ENCODE measurements around the gene PAPLN.

PAPLN gene

GRCh38 chr14:73211251-73212040 lies 25.9 kb upstream of the PAPLN start:
- Histone ChIP-seq H3K4me3 (ENCODE audit: low read length) (no peak overlapping the region), H3K4me1 (ENCODE audit: control insufficient read depth, insufficient read depth, low read length) (peaks cover 19% of the 10 kb centered on the region), H3K27me3 (replicated peaks; ENCODE audit: control insufficient read depth, insufficient read depth, low read length) (no peaks in the 10 kb centered on the region), H3K9me3 (ENCODE audit: control insufficient read depth, low read length) (no peaks in the 10 kb centered on the region), H3K9ac (ENCODE audit: low read length) (no peak overlapping the region), H3K36me3 (ENCODE audit: control insufficient read depth, insufficient read depth, low read length, severe bottlenecking) (peaks cover 55% of the 10 kb centered on the region)
- DNase-seq (ENCODE audit: low read depth), result no peak

DNA sequence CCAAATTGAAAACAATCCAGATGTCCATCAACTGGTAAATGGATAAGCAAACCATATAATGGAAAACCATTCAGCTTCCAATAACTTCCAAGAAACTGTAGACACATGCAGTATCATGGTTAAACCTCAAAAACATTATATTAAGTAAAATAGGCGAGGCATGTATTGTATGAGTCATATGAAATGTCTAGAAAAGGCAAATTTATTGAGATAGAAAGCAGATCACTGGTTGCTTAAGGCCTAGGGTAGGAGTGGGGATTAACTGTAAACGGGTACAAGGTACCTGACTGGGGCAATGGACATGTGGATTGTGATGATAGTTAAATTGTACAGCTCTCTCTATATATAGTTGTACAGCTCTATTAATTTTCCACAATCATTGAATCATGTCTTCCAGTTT lies 21.3 kb upstream of the PAPLN start:
- H3K9ac ChIP-seq (ENCODE audit: low read length), result no peak overlapping the region
- peaks cover 63% of the 10 kb centered on the region for H3K36me3 ChIP-seq (ENCODE audit: control insufficient read depth, insufficient read depth, low read length, severe bottlenecking)
- H3K4me3 ChIP-seq (ENCODE audit: low read length), result no peak overlapping the region
- no peaks in the 10 kb centered on the region for H3K9me3 ChIP-seq (ENCODE audit: control insufficient read depth, low read length)
- no peak for DNase-seq (ENCODE audit: low read depth)
- H3K4me1 ChIP-seq (ENCODE audit: control insufficient read depth, insufficient read depth, low read length), result peaks cover 4% of the 10 kb centered on the region
- H3K27me3 ChIP-seq (replicated peaks; ENCODE audit: control insufficient read depth, insufficient read depth, low read length), result no peaks in the 10 kb centered on the region

DNA sequence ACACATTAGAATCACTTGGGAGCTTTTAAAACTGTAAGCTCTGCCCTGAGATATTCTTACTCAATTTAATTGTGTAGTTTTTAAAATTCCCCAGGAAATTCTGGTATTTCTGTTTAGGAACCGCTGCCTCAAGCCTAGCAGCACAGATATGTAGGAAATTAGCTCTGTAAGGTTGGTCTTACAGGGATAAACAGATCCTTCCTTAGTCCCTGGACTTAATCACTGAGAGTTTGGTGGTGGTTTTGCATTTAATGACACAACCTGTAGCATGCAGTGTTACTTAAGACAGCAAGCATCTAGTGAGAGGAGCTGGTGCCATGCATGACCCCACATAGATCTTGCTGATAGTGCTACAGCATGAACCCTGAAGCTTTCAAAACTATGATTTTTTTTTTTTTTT lies 19.9 kb upstream of the PAPLN start:
- Histone ChIP-seq H3K4me3 (ENCODE audit: low read length) (no peak overlapping the region), H3K9me3 (ENCODE audit: control insufficient read depth, low read length) (no peaks in the 10 kb centered on the region), H3K27me3 (replicated peaks; ENCODE audit: control insufficient read depth, insufficient read depth, low read length) (no peaks in the 10 kb centered on the region), H3K36me3 (ENCODE audit: control insufficient read depth, insufficient read depth, low read length, severe bottlenecking) (peaks cover 61% of the 10 kb centered on the region), H3K4me1 (ENCODE audit: control insufficient read depth, insufficient read depth, low read length) (peaks cover 10% of the 10 kb centered on the region), H3K9ac (ENCODE audit: low read length) (no peak overlapping the region)
- no peak for DNase-seq (ENCODE audit: low read depth)

GRCh38 chr14:73220061-73220460 lies 17.2 kb upstream of the PAPLN start:
- Histone ChIP-seq H3K9me3 (ENCODE audit: control insufficient read depth, low read length) (no peaks in the 10 kb centered on the region), H3K27me3 (replicated peaks; ENCODE audit: control insufficient read depth, insufficient read depth, low read length) (no peaks in the 10 kb centered on the region), H3K4me3 (ENCODE audit: low read length) (no peak overlapping the region), H3K9ac (ENCODE audit: low read length) (no peak overlapping the region), H3K4me1 (ENCODE audit: control insufficient read depth, insufficient read depth, low read length) (peaks cover 25% of the 10 kb centered on the region), H3K36me3 (ENCODE audit: control insufficient read depth, insufficient read depth, low read length, severe bottlenecking) (peaks cover 39% of the 10 kb centered on the region)
- no peak for DNase-seq (ENCODE audit: low read depth)

GRCh38 chr14:73220634-73221033 lies 16.7 kb upstream of the PAPLN start:
- H3K27me3 ChIP-seq (replicated peaks; ENCODE audit: control insufficient read depth, insufficient read depth, low read length), result no peaks in the 10 kb centered on the region
- H3K9me3 ChIP-seq (ENCODE audit: control insufficient read depth, low read length), result no peaks in the 10 kb centered on the region
- peaks cover 25% of the 10 kb centered on the region for H3K4me1 ChIP-seq (ENCODE audit: control insufficient read depth, insufficient read depth, low read length)
- H3K36me3 ChIP-seq (ENCODE audit: control insufficient read depth, insufficient read depth, low read length, severe bottlenecking), result peaks cover 39% of the 10 kb centered on the region
- no peak overlapping the region for H3K4me3 ChIP-seq (ENCODE audit: low read length)
- DNase-seq (ENCODE audit: low read depth), result no peak
- no peak overlapping the region for H3K9ac ChIP-seq (ENCODE audit: low read length)

- H3K36me3 ChIP-seq (ENCODE audit: control insufficient read depth, insufficient read depth, low read length, severe bottlenecking), result peaks cover 39% of the 10 kb centered on the region
- H3K4me3 ChIP-seq (ENCODE audit: low read length), result no peak overlapping the region
- no peak overlapping the region for H3K9ac ChIP-seq (ENCODE audit: low read length)
- no peaks in the 10 kb centered on the region for H3K9me3 ChIP-seq (ENCODE audit: control insufficient read depth, low read length)
- no peaks in the 10 kb centered on the region for H3K27me3 ChIP-seq (replicated peaks; ENCODE audit: control insufficient read depth, insufficient read depth, low read length)
- peaks cover 25% of the 10 kb centered on the region for H3K4me1 ChIP-seq (ENCODE audit: control insufficient read depth, insufficient read depth, low read length)
- peak; percentile 52 for DNase-seq (ENCODE audit: low read depth)
These were observed 15.4 kb upstream of the PAPLN start for GRCh38 chr14:73221945-73222344.

DNA sequence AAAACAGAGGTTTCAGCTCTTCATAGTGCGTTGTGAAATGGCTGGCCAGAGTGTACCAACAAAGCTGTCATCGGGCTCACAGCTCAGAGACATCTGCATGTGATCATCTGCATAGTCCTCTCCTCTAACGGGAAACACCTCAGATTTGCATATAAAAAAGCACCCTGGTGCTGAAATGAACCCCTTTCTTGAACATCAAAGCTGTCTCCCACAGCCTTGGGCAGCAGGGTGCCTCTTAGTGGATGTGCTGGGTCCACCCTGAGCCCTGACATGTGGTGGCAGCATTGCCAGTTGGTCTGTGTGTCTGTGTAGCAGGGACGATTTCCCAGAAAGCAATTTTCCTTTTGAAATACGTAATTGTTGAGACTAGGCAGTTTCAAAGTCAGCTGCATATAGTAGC lies 14.3 kb upstream of the PAPLN start:
- Histone ChIP-seq H3K9ac (ENCODE audit: low read length) (peak overlapping the region; percentile 5), H3K4me1 (ENCODE audit: control insufficient read depth, insufficient read depth, low read length) (peaks cover 31% of the 10 kb centered on the region), H3K36me3 (ENCODE audit: control insufficient read depth, insufficient read depth, low read length, severe bottlenecking) (peaks cover 31% of the 10 kb centered on the region), H3K4me3 (ENCODE audit: low read length) (peak overlapping the region; percentile 36), H3K27me3 (replicated peaks; ENCODE audit: control insufficient read depth, insufficient read depth, low read length) (no peaks in the 10 kb centered on the region), H3K9me3 (ENCODE audit: control insufficient read depth, low read length) (no peaks in the 10 kb centered on the region)
- DNase-seq (ENCODE audit: low read depth), result peak; percentile 49

DNA sequence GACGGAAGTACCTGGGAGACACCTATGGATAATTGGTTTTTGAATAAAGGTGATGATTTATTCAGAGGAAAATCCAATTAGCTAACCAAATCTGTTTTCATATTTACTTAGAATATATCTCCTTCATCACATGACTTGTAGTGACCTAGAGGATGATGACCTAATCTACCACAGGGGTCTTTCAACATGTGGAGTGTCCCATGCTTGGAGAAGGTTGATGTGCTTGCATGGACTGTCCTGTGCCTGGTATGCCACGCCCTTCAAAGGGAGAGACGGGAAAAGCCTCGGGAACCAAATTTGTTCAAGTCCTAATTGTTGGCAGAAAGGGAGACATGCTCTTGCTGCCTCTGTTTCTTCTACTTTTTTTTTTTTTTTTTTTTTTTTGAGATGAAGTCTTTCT lies 11.8 kb upstream of the PAPLN start:
- Histone ChIP-seq H3K27me3 (replicated peaks; ENCODE audit: control insufficient read depth, insufficient read depth, low read length) (no peaks in the 10 kb centered on the region), H3K36me3 (ENCODE audit: control insufficient read depth, insufficient read depth, low read length, severe bottlenecking) (peaks cover 7% of the 10 kb centered on the region), H3K4me3 (ENCODE audit: low read length) (no peak overlapping the region), H3K4me1 (ENCODE audit: control insufficient read depth, insufficient read depth, low read length) (peaks cover 43% of the 10 kb centered on the region), H3K9ac (ENCODE audit: low read length) (no peak overlapping the region), H3K9me3 (ENCODE audit: control insufficient read depth, low read length) (no peaks in the 10 kb centered on the region)
- no peak for DNase-seq (ENCODE audit: low read depth)

DNA sequence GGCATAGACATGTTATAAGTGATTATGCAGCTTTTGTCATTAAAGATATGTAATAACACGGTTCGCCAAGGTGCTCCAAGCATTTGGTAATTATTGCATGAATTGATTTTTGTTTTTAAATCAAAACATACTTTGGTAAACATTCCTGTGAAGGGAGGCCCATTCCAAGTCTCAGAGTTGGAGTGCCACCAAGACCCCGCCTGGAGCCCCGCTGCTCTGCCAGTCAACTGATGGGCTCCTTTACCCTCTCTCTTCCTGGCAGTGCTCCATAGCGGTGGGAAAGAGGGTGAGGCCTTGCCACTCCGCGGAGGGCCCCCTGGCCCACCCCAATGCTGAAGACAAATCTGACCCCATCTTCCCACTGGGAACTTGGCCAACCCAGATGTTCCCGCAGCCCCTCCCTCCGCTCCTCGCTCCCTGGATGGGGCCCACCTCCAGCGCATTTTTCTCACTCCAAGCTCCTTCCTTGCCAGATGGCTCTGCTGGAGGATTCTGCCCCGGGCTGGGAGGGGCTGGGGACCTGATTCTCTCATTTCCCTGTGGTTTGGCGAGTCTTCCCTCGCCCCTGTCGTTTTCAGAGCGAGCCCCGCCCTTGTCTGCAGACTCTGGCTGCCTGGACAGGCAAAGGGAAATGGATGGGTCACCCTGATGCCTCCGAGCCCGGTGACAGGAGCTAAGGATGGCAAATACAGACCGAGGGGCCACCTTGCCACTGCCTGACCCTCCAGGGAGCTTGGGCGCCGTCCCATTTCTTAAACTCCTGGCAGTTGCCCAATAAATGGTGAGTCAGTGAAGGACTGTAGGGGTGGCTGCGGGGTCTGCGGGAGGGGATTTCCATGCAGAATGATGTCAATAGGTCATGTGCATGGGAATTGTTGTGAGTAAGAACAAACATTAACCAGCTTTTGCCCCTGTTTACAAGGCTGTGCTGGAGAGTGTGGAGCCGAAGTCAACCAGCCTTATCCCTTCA lies 9.2 kb upstream of the PAPLN start:
- no peaks in the 10 kb centered on the region for H3K27me3 ChIP-seq (replicated peaks; ENCODE audit: control insufficient read depth, insufficient read depth, low read length)
- peaks cover 27% of the 10 kb centered on the region for H3K4me1 ChIP-seq (ENCODE audit: control insufficient read depth, insufficient read depth, low read length)
- no peaks in the 10 kb centered on the region for H3K9me3 ChIP-seq (ENCODE audit: control insufficient read depth, low read length)
- peak; percentile 89 for DNase-seq (ENCODE audit: low read depth)
- H3K9ac ChIP-seq (ENCODE audit: low read length), result no peak overlapping the region
- H3K36me3 ChIP-seq (ENCODE audit: control insufficient read depth, insufficient read depth, low read length, severe bottlenecking), result no peaks in the 10 kb centered on the region
- peak overlapping the region; percentile 45 for H3K4me3 ChIP-seq (ENCODE audit: low read length)

DNA sequence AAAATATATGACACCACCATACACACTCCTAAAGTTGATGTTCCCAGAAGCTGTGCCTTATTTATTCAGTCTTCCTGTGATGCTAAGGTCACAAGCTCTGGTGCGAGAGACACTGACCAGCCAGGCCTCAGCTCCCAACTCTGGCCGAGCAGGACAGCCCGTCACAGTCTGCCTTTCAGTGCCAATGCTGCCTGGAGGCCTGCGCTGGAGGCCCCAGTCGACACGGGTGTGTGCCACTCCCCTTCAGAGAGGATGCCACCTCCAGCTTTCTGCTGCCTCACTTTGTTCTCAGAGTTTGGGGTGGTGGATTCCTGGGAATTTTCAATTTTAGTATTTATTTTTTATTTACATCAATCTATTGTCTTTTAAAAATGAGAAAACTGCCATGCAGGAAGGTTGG lies 7.3 kb upstream of the PAPLN start:
- H3K4me3 ChIP-seq (ENCODE audit: low read length), result no peak overlapping the region
- peaks cover 19% of the 10 kb centered on the region for H3K4me1 ChIP-seq (ENCODE audit: control insufficient read depth, insufficient read depth, low read length)
- H3K9me3 ChIP-seq (ENCODE audit: control insufficient read depth, low read length), result no peaks in the 10 kb centered on the region
- H3K9ac ChIP-seq (ENCODE audit: low read length), result no peak overlapping the region
- H3K27me3 ChIP-seq (replicated peaks; ENCODE audit: control insufficient read depth, insufficient read depth, low read length), result peaks cover 16% of the 10 kb centered on the region
- DNase-seq (ENCODE audit: low read depth), result no peak
- H3K36me3 ChIP-seq (ENCODE audit: control insufficient read depth, insufficient read depth, low read length, severe bottlenecking), result no peaks in the 10 kb centered on the region

Data from adipocyte (in vitro differentiated cells).